BLaER1 (cell line): ENCODE measurements around the gene CNNM2.
"Not testable (repeated sequence)": the region's sequence is repeated elsewhere in the genome, so short reads cannot be mapped to it uniquely, and the experiment has no call there.

Experiments used
- H3K27ac ChIP-seq: shearing (Covaris generic); formaldehyde crosslinking; 2 replicates; pipeline ENCODE4 v1.8.1; 2022
- H3K27me3 ChIP-seq: shearing (Covaris generic); formaldehyde crosslinking; 2 replicates; pipeline ENCODE4 v1.8.1; 2022
- H3K36me3 ChIP-seq: shearing (Covaris generic); formaldehyde crosslinking; 2 replicates; pipeline ENCODE4 v1.8.1; 2022
- H3K4me1 ChIP-seq: shearing (Covaris generic); formaldehyde crosslinking; 2 replicates; pipeline ENCODE4 v1.8.1; 2022
- H3K4me2 ChIP-seq: shearing (Covaris generic); formaldehyde crosslinking; 2 replicates; pipeline ENCODE4 v1.8.1; 2022
- H3K4me3 ChIP-seq: shearing (Covaris generic); formaldehyde crosslinking; 2 replicates; pipeline ENCODE4 v1.8.1; 2022
- H3K9ac ChIP-seq: shearing (Covaris generic); formaldehyde crosslinking; 2 replicates; pipeline ENCODE4 v1.8.1; 2022
- H3K9me3 ChIP-seq: shearing (Covaris generic); formaldehyde crosslinking; 2 replicates; pipeline ENCODE4 v1.8.1; 2022
- H4K20me1 ChIP-seq: shearing (Covaris generic); formaldehyde crosslinking; 2 replicates; pipeline ENCODE4 v1.8.1; 2022
- Cebpa-rat ChIP-seq: shearing (Covaris generic); IDR thresholded peaks from 2 replicates; pipeline ENCODE4 v1.8.1; 2022

The CNNM2 gene

DNA sequence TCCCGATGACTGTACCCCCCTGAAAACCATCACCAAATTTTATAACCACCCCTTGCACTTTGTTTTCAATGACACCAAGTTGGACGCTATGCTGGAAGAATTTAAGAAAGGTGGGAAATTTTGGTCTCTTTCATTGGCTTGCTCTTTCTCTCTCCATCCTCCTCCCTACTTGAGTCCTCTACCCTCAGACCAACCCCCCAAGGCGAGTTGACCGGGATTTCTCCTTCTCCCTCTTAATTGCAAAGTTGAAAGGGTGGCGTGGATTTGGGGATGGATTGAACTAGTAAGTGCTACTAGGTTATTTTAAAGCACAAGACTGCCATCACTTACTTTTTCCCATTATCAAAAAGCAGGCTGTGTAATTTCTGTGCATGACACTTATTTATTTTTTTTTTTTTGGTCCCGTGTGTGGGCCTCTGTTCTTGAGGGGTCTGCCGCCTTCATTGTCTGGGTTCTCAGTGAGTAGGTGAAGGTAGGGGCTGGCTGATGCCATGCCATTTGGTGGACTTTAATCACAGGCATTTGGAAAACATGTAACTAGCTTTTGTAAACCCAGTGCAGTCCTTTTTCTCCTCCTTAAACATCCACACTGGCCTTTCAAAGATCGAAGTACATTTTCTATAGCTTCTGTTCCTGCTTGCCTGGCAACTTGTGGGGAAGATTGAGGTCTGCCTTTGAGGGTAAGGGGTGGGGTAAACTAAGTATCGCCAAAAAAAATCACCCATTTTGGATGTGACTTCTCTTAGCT is 2.1 kb downstream of the CNNM2 start:
- Histone ChIP-seq H3K27ac (no peak overlapping the region), H3K4me2 (peak overlapping the region; percentile 96), H3K9ac (no peak overlapping the region), H3K27me3 (no peaks in the 10 kb centered on the region), H3K4me1 (peaks cover 50% of the 10 kb centered on the region), H4K20me1 (peaks cover 8% of the 10 kb centered on the region; the same call in 1 of the 2 replicates), H3K36me3 (no peaks in the 10 kb centered on the region), H3K4me3 (peak overlapping the region; percentile 91; the same call in 1 of the 2 replicates), H3K9me3 (no peaks in the 10 kb centered on the region)
- TF ChIP-seq Cebpa-rat, result no peak

DNA sequence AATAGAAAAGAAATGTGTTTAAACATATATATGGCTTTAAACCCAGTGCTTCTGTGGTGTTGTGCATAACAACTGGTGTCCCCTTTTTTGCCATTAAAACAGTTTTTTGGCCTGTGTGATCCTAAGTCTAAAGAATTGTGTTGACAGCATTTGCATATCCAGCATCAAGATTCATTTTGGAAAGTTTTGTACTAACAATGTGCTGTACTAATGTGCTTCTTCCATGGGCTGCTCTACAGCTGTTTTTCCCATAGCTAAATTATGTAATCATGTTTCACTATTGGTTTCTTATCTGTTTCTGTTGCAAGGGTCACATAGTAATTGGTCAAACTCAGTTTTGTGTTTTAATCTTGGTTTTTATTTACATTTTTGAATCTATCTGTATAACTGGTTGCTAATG is 5.5 kb downstream of the CNNM2 start:
- Histone ChIP-seq H3K4me1 (peaks cover 45% of the 10 kb centered on the region), H3K4me3 (no peak overlapping the region), H3K27me3 (no peaks in the 10 kb centered on the region), H3K9ac (no peak overlapping the region), H3K27ac (no peak overlapping the region), H3K9me3 (no peaks in the 10 kb centered on the region), H3K36me3 (no peaks in the 10 kb centered on the region), H4K20me1 (peaks cover 8% of the 10 kb centered on the region; the same call in 1 of the 2 replicates), H3K4me2 (no peak overlapping the region)
- no peak for TF ChIP-seq Cebpa-rat

DNA sequence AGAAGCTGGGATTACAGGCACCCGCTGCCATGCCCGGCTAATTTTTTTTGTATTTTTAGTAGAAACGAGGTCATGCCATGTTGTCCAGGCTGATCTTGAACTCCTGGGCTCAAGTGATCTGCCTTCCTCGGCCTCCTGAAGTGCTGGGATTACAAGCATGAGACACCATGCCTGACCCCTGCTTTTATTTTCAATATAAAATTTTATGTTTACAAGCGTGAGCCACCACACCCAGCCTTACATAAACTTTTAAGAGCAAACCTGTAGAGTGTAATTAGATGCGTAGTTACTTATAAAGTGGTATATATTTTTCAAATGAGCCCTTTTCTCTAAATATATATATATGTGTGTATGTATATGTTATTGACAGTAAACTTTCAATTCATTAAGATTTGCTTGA is 8.7 kb downstream of the CNNM2 start:
- Histone ChIP-seq H3K9ac (no peak overlapping the region), H3K4me3 (no peak overlapping the region), H3K4me2 (no peak overlapping the region), H3K27ac (no peak overlapping the region), H3K9me3 (peaks cover 11% of the 10 kb centered on the region), H3K27me3 (no peaks in the 10 kb centered on the region), H3K4me1 (peaks cover 14% of the 10 kb centered on the region; the same call in 1 of the 2 replicates), H3K36me3 (peaks cover 10% of the 10 kb centered on the region; the same call in 1 of the 2 replicates), H4K20me1 (no peaks in the 10 kb centered on the region)
- TF ChIP-seq Cebpa-rat, result no peak

DNA sequence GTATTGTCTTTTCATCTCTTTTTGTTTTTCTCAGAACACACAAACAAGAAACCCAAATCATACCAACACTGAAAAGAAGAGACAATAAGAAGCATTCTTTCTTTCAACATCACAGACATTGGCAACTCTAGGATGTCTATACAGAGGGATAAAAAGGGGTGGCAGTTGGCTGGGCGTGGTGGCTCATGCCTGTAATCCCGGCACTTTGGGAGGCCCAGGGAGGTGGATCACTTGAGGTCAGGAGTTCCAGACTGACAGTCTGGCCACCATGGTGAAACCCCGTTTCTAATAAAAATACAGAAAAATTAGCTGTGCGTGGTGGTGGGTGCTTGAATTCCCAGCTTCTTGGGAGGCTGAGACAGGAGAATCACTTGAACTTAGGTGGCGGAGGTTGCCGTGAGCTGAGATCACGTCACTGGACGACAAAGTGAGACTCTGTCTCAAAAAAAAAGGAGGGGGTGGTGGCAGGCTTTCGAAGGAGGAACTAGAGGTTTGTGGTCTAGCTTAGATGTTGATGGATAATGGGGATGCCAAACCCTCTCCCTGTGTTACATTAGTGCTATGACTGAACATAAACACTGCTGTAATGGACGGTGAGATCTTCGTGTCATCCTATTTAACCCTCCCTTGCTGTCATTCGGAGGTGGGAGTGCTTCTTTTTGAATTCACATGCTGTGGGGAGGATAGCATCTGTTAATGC is 9.4 kb downstream of the CNNM2 start:
- no peaks in the 10 kb centered on the region for H4K20me1 ChIP-seq
- peaks cover 18% of the 10 kb centered on the region for H3K9me3 ChIP-seq
- H3K4me1 ChIP-seq, result peaks cover 10% of the 10 kb centered on the region; the same call in 1 of the 2 replicates
- no peak for TF ChIP-seq Cebpa-rat
- no peak overlapping the region for H3K4me2 ChIP-seq
- H3K9ac ChIP-seq, result no peak overlapping the region
- H3K4me3 ChIP-seq, result no peak overlapping the region
- H3K36me3 ChIP-seq, result peaks cover 10% of the 10 kb centered on the region; the same call in 1 of the 2 replicates
- no peaks in the 10 kb centered on the region for H3K27me3 ChIP-seq
- H3K27ac ChIP-seq, result no peak overlapping the region

DNA sequence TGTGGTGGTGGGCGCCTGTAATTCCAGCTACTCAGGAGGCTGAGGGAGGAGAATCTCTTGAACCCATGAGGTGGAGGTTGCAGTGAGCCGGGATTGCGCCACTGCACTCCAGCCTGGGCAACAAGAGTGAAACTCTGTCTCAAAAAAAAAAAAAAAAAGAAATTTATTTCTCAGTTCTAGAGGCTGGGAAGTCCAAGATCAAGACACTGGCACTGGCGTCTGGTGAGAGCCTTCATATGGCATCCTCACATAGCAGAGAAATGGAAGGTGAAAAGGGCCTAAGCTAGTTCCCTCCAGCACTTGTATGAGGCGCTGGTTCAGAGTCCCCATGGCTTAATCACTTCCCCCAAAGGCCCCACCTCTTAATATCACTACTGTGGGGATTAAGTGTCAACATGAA is 10.3 kb downstream of the CNNM2 start:
- H4K20me1 ChIP-seq, H3K27me3 ChIP-seq, H3K9ac ChIP-seq, H3K4me1 ChIP-seq, H3K4me2 ChIP-seq, H3K4me3 ChIP-seq, H3K27ac ChIP-seq: not testable (repeated sequence)
- Histone ChIP-seq H3K36me3 (peaks cover 10% of the 10 kb centered on the region; the same call in 1 of the 2 replicates), H3K9me3 (peaks cover 20% of the 10 kb centered on the region)

DNA sequence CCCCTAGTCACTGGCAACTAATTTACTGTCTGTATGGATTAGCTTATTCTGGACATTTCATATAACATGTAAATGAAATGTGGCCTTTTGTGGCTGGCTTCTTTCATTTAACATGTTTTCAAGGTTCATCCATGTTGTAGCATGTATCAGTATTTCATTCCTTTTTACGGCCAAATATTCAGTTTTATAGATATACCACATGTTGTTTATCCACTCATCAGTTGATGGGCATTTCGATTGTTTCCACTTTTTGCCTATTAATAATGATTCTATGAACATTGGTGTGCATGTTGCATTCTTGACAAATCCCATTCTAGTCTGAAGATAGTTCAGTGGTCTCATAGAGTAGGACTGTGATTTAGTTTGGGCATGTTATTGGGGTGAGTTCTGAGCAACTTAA is 12.6 kb downstream of the CNNM2 start:
- H3K9me3 ChIP-seq, result peaks cover 20% of the 10 kb centered on the region
- no peak overlapping the region for H3K27ac ChIP-seq
- TF ChIP-seq Cebpa-rat, result no peak

DNA sequence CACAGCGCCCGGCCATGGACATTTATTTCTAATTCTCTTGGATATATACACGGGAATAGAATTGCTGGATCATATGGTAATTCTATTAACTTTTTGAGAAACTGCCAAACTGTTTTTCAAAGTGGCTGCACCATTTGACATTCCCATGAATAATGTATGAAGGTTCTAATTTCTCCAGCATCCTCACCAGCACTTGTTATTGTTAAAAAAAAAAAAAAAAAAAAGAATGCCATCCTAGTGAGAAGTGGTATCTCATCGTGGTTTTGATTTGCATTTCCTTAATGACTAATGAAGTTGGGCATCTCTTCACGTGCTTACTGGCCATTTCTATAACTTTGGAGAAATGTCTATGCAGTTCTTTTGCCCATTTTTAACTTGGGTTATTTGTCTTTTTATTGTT is 13.5 kb downstream of the CNNM2 start:
- Histone ChIP-seq H3K4me2 (no peak overlapping the region), H3K27me3 (no peaks in the 10 kb centered on the region), H3K4me1 (no peaks in the 10 kb centered on the region)

More for the DNA sequence above, 12.6 kb downstream of the CNNM2 start:
- Histone ChIP-seq H3K9ac (no peak overlapping the region), H4K20me1 (no peaks in the 10 kb centered on the region), H3K27me3 (no peaks in the 10 kb centered on the region), H3K4me3 (no peak overlapping the region), H3K36me3 (peaks cover 10% of the 10 kb centered on the region; the same call in 1 of the 2 replicates), H3K4me2 (no peak overlapping the region), H3K4me1 (no peaks in the 10 kb centered on the region)

DNA sequence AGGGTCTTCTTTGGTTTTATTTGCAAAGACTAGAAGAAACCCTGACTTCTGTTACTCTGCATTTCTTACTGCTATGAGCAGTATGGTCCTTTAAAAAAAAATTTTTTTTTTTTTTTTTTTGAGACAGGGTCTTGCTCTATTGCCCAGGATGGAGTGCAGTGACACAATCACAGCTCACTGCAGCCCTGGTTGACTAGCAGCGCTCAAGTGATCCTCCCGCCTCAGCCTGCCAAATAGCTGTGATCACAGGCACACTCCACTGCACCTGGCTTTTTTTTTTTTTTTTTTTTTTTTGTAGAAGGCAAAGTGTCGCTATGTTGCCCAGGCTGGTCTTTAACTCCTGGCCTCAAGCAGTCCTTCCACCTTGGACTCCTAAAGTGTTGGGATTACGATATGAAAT is 17.4 kb downstream of the CNNM2 start:
- Histone ChIP-seq H3K4me3 (no peak overlapping the region), H3K9me3 (peaks cover 20% of the 10 kb centered on the region), H3K27me3 (no peaks in the 10 kb centered on the region), H3K4me1 (no peaks in the 10 kb centered on the region), H3K27ac (no peak overlapping the region), H3K9ac (no peak overlapping the region), H3K36me3 (peaks cover 10% of the 10 kb centered on the region; the same call in 1 of the 2 replicates), H3K4me2 (no peak overlapping the region), H4K20me1 (no peaks in the 10 kb centered on the region)
- no peak for TF ChIP-seq Cebpa-rat

More for the DNA sequence above, 13.5 kb downstream of the CNNM2 start:
- no peaks in the 10 kb centered on the region for H4K20me1 ChIP-seq
- H3K27ac ChIP-seq, result no peak overlapping the region
- H3K9ac ChIP-seq, result no peak overlapping the region
- peaks cover 10% of the 10 kb centered on the region; the same call in 1 of the 2 replicates for H3K36me3 ChIP-seq
- H3K9me3 ChIP-seq, result peaks cover 20% of the 10 kb centered on the region
- TF ChIP-seq Cebpa-rat, result no peak
- H3K4me3 ChIP-seq, result no peak overlapping the region

DNA sequence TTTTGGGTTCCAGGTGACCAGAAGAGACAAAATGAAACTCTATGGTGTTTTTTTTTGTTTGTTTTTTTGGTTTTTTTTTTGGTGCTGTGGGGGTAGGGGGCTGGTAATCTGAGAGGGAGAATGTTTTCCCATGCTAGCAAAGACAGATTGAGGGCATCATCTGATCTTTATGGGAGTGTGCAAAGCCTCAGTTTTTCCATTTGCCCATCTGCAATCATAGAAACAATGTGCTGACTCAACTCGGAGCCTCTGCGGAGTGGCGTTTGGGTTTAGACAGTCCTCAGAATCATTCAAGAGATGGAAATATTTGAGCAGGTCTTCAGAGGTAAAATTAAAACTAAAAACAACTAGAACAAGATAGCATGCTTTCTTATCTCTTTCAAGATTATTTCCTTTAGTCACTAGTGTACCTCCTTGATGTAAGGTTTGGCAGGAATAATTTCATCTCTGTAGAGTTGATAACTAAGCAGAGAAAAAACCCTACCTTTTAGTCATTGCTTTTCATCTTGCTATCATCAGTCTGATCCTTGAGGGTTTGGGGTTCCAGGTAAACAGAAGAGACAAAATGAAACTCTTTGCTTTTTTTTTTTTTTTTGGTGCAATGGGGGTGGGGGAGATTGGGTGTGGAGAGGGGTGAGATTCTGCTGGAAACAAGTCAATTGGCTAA is 18.0 kb downstream of the CNNM2 start:
- no peaks in the 10 kb centered on the region for H4K20me1 ChIP-seq
- H3K4me1 ChIP-seq, result no peaks in the 10 kb centered on the region
- H3K4me3 ChIP-seq, result no peak overlapping the region
- peaks cover 16% of the 10 kb centered on the region for H3K9me3 ChIP-seq
- no peak overlapping the region for H3K4me2 ChIP-seq
- peaks cover 6% of the 10 kb centered on the region; the same call in 1 of the 2 replicates for H3K36me3 ChIP-seq
- no peaks in the 10 kb centered on the region for H3K27me3 ChIP-seq
- no peak for TF ChIP-seq Cebpa-rat
- H3K27ac ChIP-seq, result no peak overlapping the region
- no peak overlapping the region for H3K9ac ChIP-seq

DNA sequence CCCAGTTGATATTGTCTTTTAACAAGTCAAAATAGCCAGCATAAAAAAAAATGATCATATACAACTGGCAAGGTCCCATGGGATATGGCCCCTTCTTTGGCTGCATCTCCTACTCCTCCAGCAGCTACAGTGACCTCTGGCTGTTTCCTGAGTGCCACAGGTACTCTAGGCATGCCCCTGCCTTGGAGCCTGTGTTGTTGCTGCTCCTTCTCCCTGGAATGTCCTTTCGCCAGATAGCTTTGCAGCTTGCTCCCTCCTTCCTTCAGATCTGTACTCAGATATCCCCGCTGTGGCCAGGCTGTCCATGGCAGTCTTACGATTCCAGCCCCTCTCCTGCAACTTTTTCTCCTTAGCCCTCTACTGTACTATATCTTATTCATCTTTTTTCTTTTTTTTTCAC is 23.3 kb downstream of the CNNM2 start:
- Histone ChIP-seq H3K4me2 (no peak overlapping the region), H4K20me1 (no peaks in the 10 kb centered on the region)

More for the DNA sequence above, 23.3 kb downstream of the CNNM2 start:
- no peaks in the 10 kb centered on the region for H3K36me3 ChIP-seq
- no peak overlapping the region for H3K9ac ChIP-seq
- no peaks in the 10 kb centered on the region for H3K4me1 ChIP-seq
- no peak overlapping the region for H3K4me3 ChIP-seq
- no peak for TF ChIP-seq Cebpa-rat
- H3K27me3 ChIP-seq, result no peaks in the 10 kb centered on the region
- H3K9me3 ChIP-seq, result no peaks in the 10 kb centered on the region
- no peak overlapping the region for H3K27ac ChIP-seq
